Smooth muscle cell (in vitro differentiated cells): ENCODE data around the gene IL19. TPM values are rescaled to one million over a fixed set of nuclear protein-coding genes. Genes with fewer than 3 reads are reported as not detected.
A peak's percentile ranks its signal among the peaks of the same experiment; 100 is the strongest.

Source experiments
- DNase-seq: peaks from one replicate; lab custom pipeline; 2025; ENCODE audit not compliant: unreplicated experiment; lab: John Stamatoyannopoulos, UW
- H2AFZ ChIP-seq: fragments of 200-600 bp; sonication (generic); 2 replicates; pipeline ENCODE4 v1.6.0; 2016; ENCODE audit warnings: antibody characterized with exemption, low read depth, mild to moderate bottlenecking
- H3F3A ChIP-seq: fragments of 200-600 bp; sonication (generic); 2 replicates; pipeline ENCODE4 v1.6.0; 2017; ENCODE audit warnings: antibody characterized with exemption, low read depth
- H3K27ac ChIP-seq: fragments of 200-600 bp; sonication (generic); 2 replicates; pipeline ENCODE4 v1.5.1; 2016; ENCODE audit warnings: low read depth, mild to moderate bottlenecking
- H3K27me3 ChIP-seq: fragments of 200-600 bp; sonication (generic); 2 replicates; pipeline ENCODE4 v1.6.1; 2016; ENCODE audit warnings: low read depth, mild to moderate bottlenecking
- H3K36me3 ChIP-seq: fragments of 200-600 bp; sonication (generic); 2 replicates; pipeline ENCODE4 v1.5.1; 2016; ENCODE audit warnings: low read depth
- H3K4me1 ChIP-seq: fragments of 200-600 bp; sonication (generic); 2 replicates; pipeline ENCODE4 v1.5.1; 2016; ENCODE audit warnings: low read depth
- H3K4me2 ChIP-seq: fragments of 200-600 bp; sonication (generic); 2 replicates; pipeline ENCODE4 v1.6.0; 2016; ENCODE audit warnings: mild to moderate bottlenecking
- H3K4me3 ChIP-seq: fragments of 200-600 bp; sonication (generic); 2 replicates; pipeline ENCODE4 v1.5.1; 2016; ENCODE audit warnings: mild to moderate bottlenecking
- H3K79me2 ChIP-seq: fragments of 200-600 bp; sonication (generic); 2 replicates; pipeline ENCODE4 v1.6.0; 2016; ENCODE audit warnings: low read depth, mild to moderate bottlenecking
- H3K9ac ChIP-seq: fragments of 200-600 bp; sonication (generic); 2 replicates; pipeline ENCODE4 v1.6.0; 2016; ENCODE audit warnings: low read depth
- H3K9me3 ChIP-seq: fragments of 200-600 bp; sonication (generic); replicated peaks from 2 replicates; pipeline ENCODE4 v1.5.1; 2016; ENCODE audit warnings: low read depth
- H4K20me1 ChIP-seq: fragments of 200-600 bp; sonication (generic); 2 replicates; pipeline ENCODE4 v1.6.0; 2016; ENCODE audit warnings: low read depth
- CTCF ChIP-seq: fragments of 200-600 bp; sonication (generic); IDR thresholded peaks from 2 replicates; pipeline ENCODE4 v1.5.1; 2017; ENCODE audit warnings: borderline replicate concordance, mild to moderate bottlenecking, antibody characterized with exemption; ENCODE audit not compliant: insufficient read depth, poor library complexity, severe bottlenecking
- WGBS: methylation state at CpG from one replicate; pipeline ENCODE4 v1.1.7; 2016; ENCODE audit warnings: low lambda C conversion rate; 5-methylcytosine and 5-hydroxymethylcytosine counted together
- polyA plus RNA-seq: library from polyadenylated mRNA; unstranded; fragments of >200 nt; fragmentation: Nextera tagmentation; extraction: Ambion mirVana; gene quantifications from 2 replicates; pipeline ENCODE4 v1.2.1, GENCODE V29; 2016
- total RNA-seq: library from RNA; depleted of rRNA; stranded (reverse); fragments of >200 nt; gene quantifications from 2 replicates; pipeline ENCODE4 v1.2.3, GENCODE V29; 2014

IL19 gene
- total and polyA plus RNA-seq, 2 experiments from 2014 or later = 0.35 TPM; not detected in 1

GRCh38 chr1:206766251-206766856 lies 4.2 kb upstream of the IL19 start:
- Histone ChIP-seq H3K4me2 (peak overlapping the region; percentile 58), H3F3A (peaks cover 13% of the 10 kb centered on the region), H3K36me3 (no peaks in the 10 kb centered on the region), H3K4me1 (peaks cover 23% of the 10 kb centered on the region), H2AFZ (no peak overlapping the region), H3K27ac (peak overlapping the region; percentile 49), H3K9ac (no peak overlapping the region), H3K27me3 (no peaks in the 10 kb centered on the region), H3K9me3 (no peaks in the 10 kb centered on the region), H3K4me3 (no peak overlapping the region), H4K20me1 (no peaks in the 10 kb centered on the region), H3K79me2 (no peaks in the 10 kb centered on the region)
- 16% methylated on average over 8 of the region's 8 CpGs for WGBS
- no peak for TF ChIP-seq CTCF
- peak; percentile 24 for DNase-seq

- Histone ChIP-seq H3K4me1 (peaks cover 28% of the 10 kb centered on the region), H2AFZ (no peak overlapping the region), H3K27me3 (no peaks in the 10 kb centered on the region), H3K4me3 (no peak overlapping the region), H3K9me3 (no peaks in the 10 kb centered on the region), H3K36me3 (no peaks in the 10 kb centered on the region), H3F3A (peaks cover 13% of the 10 kb centered on the region), H3K27ac (no peak overlapping the region), H3K4me2 (no peak overlapping the region), H4K20me1 (no peaks in the 10 kb centered on the region), H3K9ac (no peak overlapping the region), H3K79me2 (no peaks in the 10 kb centered on the region)
- TF ChIP-seq CTCF = no peak
- WGBS = 85% methylated on average over 14 of the region's 14 CpGs
- no peak for DNase-seq
Observed at GRCh38 chr1:206768472-206769303, 1.9 kb upstream of the IL19 start.

GRCh38 chr1:206769304-206769731 lies 1.3 kb upstream of the IL19 start:
- no peak for TF ChIP-seq CTCF
- Histone ChIP-seq H4K20me1 (no peaks in the 10 kb centered on the region), H3F3A (peaks cover 13% of the 10 kb centered on the region), H3K9me3 (no peaks in the 10 kb centered on the region), H2AFZ (no peak overlapping the region), H3K27me3 (no peaks in the 10 kb centered on the region), H3K79me2 (no peaks in the 10 kb centered on the region), H3K36me3 (no peaks in the 10 kb centered on the region), H3K4me2 (peak overlapping the region; percentile 81), H3K9ac (no peak overlapping the region), H3K27ac (no peak overlapping the region), H3K4me3 (no peak overlapping the region), H3K4me1 (peaks cover 28% of the 10 kb centered on the region)
- WGBS = 93% methylated on average over 7 of the region's 7 CpGs
- DNase-seq = no peak

GRCh38 chr1:206771338-206771692 lies 742 bp downstream of the IL19 start:
- WGBS = 85% methylated on average over 4 of the region's 4 CpGs
- Histone ChIP-seq H3K9ac (no peak overlapping the region), H3K79me2 (no peaks in the 10 kb centered on the region), H3K27ac (peak overlapping the region; percentile 65), H3K4me3 (no peak overlapping the region), H3K36me3 (no peaks in the 10 kb centered on the region), H3F3A (peaks cover 8% of the 10 kb centered on the region), H3K4me2 (peak overlapping the region; percentile 81), H3K4me1 (peaks cover 21% of the 10 kb centered on the region), H2AFZ (no peak overlapping the region), H3K9me3 (no peaks in the 10 kb centered on the region), H3K27me3 (no peaks in the 10 kb centered on the region), H4K20me1 (no peaks in the 10 kb centered on the region)
- DNase-seq = no peak
- no peak for TF ChIP-seq CTCF
